Endothelial cell (in vitro differentiated cells): ENCODE measurements around the gene ACBD3. TPM values are rescaled to one million over a fixed set of nuclear protein-coding genes. Genes with fewer than 3 reads are reported as not detected.

ENCODE experiments used
- DNase-seq: peaks from one replicate; pipeline ENCODE4 v3.0.0; 2021; ENCODE audit warnings: low spot score
- H3K27ac Mint-ChIP-seq: one replicate; pipeline ENCODE4 v1.8.0; 2021; ENCODE audit warnings: mixed read lengths, inconsistent platforms; ENCODE audit not compliant: unreplicated experiment
- H3K27me3 Mint-ChIP-seq: one replicate; pipeline ENCODE4 v1.8.0; 2021; ENCODE audit warnings: mild to moderate bottlenecking, moderate library complexity, mixed read lengths, inconsistent platforms; ENCODE audit not compliant: unreplicated experiment
- H3K36me3 Mint-ChIP-seq: one replicate; pipeline ENCODE4 v1.8.0; 2021; ENCODE audit warnings: mild to moderate bottlenecking, low read depth, mixed read lengths, inconsistent platforms; ENCODE audit not compliant: unreplicated experiment
- H3K4me1 Mint-ChIP-seq: one replicate; pipeline ENCODE4 v1.8.0; 2021; ENCODE audit warnings: mild to moderate bottlenecking, mixed read lengths, inconsistent platforms; ENCODE audit not compliant: unreplicated experiment
- H3K4me3 Mint-ChIP-seq: one replicate; pipeline ENCODE4 v1.8.0; 2021; ENCODE audit warnings: mild to moderate bottlenecking, mixed read lengths, inconsistent platforms; ENCODE audit not compliant: unreplicated experiment
- H3K9me3 Mint-ChIP-seq: one replicate; pipeline ENCODE4 v1.8.0; 2021; ENCODE audit warnings: mixed read lengths, inconsistent platforms; ENCODE audit not compliant: unreplicated experiment
- CTCF ChIP-seq: fragments of 200-600 bp; sonication (generic); IDR thresholded peaks from one replicate; pipeline ENCODE4 v1.5.0; 2021; ENCODE audit warnings: antibody characterized with exemption; ENCODE audit not compliant: unreplicated experiment
- total RNA-seq: library from RNA; stranded (reverse); fragmentation: NEBNext Ultra II Directional; extraction: Animal tissue kit (Norgen Biotek cat#: 25700); gene quantifications from one replicate; pipeline ENCODE4 v1.2.1, GENCODE V29; 2021; ENCODE audit not compliant: unreplicated experiment

The ACBD3 gene
- total RNA-seq, 1 donor from 2014 or later = 27.4 TPM

GRCh38 chr1:226157761-226158316 lies 28.7 kb downstream of the ACBD3 start:
- Mint-ChIP-seq H3K4me1 (no peaks in the 10 kb centered on the region), H3K27me3 (peaks cover 1% of the 10 kb centered on the region), H3K27ac (no peak overlapping the region), H3K36me3 (peaks cover 32% of the 10 kb centered on the region), H3K9me3 (no peaks in the 10 kb centered on the region), H3K4me3 (no peak overlapping the region)
- TF ChIP-seq CTCF = no peak
- no peak for DNase-seq

GRCh38 chr1:226154593-226154992 lies 31.9 kb downstream of the ACBD3 start:
- Mint-ChIP-seq H3K27ac (peak overlapping the region; percentile 72), H3K4me1 (no peaks in the 10 kb centered on the region), H3K4me3 (no peak overlapping the region), H3K9me3 (no peaks in the 10 kb centered on the region), H3K36me3 (peaks cover 24% of the 10 kb centered on the region), H3K27me3 (no peaks in the 10 kb centered on the region)
- TF ChIP-seq CTCF = no peak
- DNase-seq = no peak

- peaks cover 24% of the 10 kb centered on the region for H3K36me3 Mint-ChIP-seq
- DNase-seq = no peak
Measured at GRCh38 chr1:226149806-226150205, 36.7 kb downstream of the ACBD3 start.

GRCh38 chr1:226148121-226148648 lies 38.4 kb downstream of the ACBD3 start:
- Mint-ChIP-seq H3K4me3 (no peak overlapping the region), H3K9me3 (no peaks in the 10 kb centered on the region), H3K27ac (no peak overlapping the region), H3K4me1 (no peaks in the 10 kb centered on the region), H3K36me3 (peaks cover 27% of the 10 kb centered on the region), H3K27me3 (no peaks in the 10 kb centered on the region)
- DNase-seq = no peak
- TF ChIP-seq CTCF = no peak

More at GRCh38 chr1:226149806-226150205, 36.7 kb downstream of the ACBD3 start:
- Mint-ChIP-seq H3K9me3 (no peaks in the 10 kb centered on the region), H3K4me3 (no peak overlapping the region), H3K27me3 (no peaks in the 10 kb centered on the region), H3K27ac (no peak overlapping the region), H3K4me1 (no peaks in the 10 kb centered on the region)
- no peak for TF ChIP-seq CTCF

GRCh38 chr1:226144045-226144444 lies 42.5 kb downstream of the ACBD3 start:
- DNase-seq = no peak

More at GRCh38 chr1:226144045-226144444, 42.5 kb downstream of the ACBD3 start:
- peaks cover 19% of the 10 kb centered on the region for H3K36me3 Mint-ChIP-seq
- peak overlapping the region; percentile 6 for H3K4me3 Mint-ChIP-seq
- H3K27me3 Mint-ChIP-seq = no peaks in the 10 kb centered on the region
- TF ChIP-seq CTCF = no peak
- no peaks in the 10 kb centered on the region for H3K4me1 Mint-ChIP-seq
- H3K9me3 Mint-ChIP-seq = no peaks in the 10 kb centered on the region
- H3K27ac Mint-ChIP-seq = no peak overlapping the region
